Endothelial cell of umbilical vein (primary cell): ENCODE results near the gene ITGB2. TPM values are rescaled to one million over a fixed set of nuclear protein-coding genes. Genes with fewer than 3 reads are reported as not detected.

Source experiments
- BruUV-seq: library from RNA; stranded (reverse); fragments of 400-500 nt; replicated peaks from 2 replicates; lab custom pipeline; 2021; lab: Mats Ljungman, UMichigan
- CTCF ChIA-PET: fragments of 300-600, 350-600 bp; sonication (Branson Sonifier 250); formaldehyde crosslinking; loops from one replicate; lab custom pipeline; 2021; ENCODE audit warnings: antibody characterized with exemption, inconsistent platforms; lab: Charles Lee
- POLR2A ChIA-PET: fragments of 300-600, 350-600 bp; sonication (Branson Sonifier 250); formaldehyde crosslinking; loops from one replicate; lab custom pipeline; 2021; ENCODE audit warnings: antibody characterized with exemption, inconsistent platforms; lab: Charles Lee
- DNase-seq: peaks from one replicate; pipeline ENCODE4 v3.0.0-alpha.2; 2011; ENCODE audit warnings: low read depth, low spot score
- FAIRE-seq: peaks from 2 replicates; lab custom pipeline; 2011; peaks lifted over from hg19 to GRCh38; lab: Jason Lieb, UNC
- H2AFZ ChIP-seq: 2 replicates; pipeline ENCODE4 v1.6.0; 2012; ENCODE audit warnings: low read depth, low read length, control low read depth, inconsistent platforms
- H3K27ac ChIP-seq: 2 replicates; pipeline ENCODE4 v1.5.1; 2011; ENCODE audit warnings: low read depth, mild to moderate bottlenecking, control low read depth, low read length, moderate library complexity; ENCODE audit not compliant: insufficient read depth
- H3K27me3 ChIP-seq, 2 experiments: 2 replicates each; pipeline versions ENCODE4 v1.6.0 to v1.6.1; 2011; ENCODE audit warnings: low read length in 2 of 2, mixed read lengths in 1 of 2; ENCODE audit not compliant: control insufficient read depth in 2 of 2, insufficient read depth in 2 of 2
- H3K36me3 ChIP-seq, 2 experiments: 2 replicates in 1 of 2; 3 replicates in 1 of 2; pipeline ENCODE4 v1.5.1; 2011; ENCODE audit warnings: low read length in 2 of 2, mild to moderate bottlenecking in 1 of 2, moderate library complexity in 1 of 2; ENCODE audit not compliant: control insufficient read depth in 2 of 2, insufficient read depth in 2 of 2; ENCODE audit errors: extremely low read depth in 1 of 2
- H3K4me1 ChIP-seq: 3 replicates; pipeline ENCODE4 v1.5.1; 2011; ENCODE audit warnings: mild to moderate bottlenecking, low read length; ENCODE audit not compliant: control insufficient read depth, insufficient read depth; ENCODE audit errors: extremely low read depth
- H3K4me2 ChIP-seq: 2 replicates; pipeline ENCODE4 v1.6.1; 2011; ENCODE audit warnings: low read length, control low read depth, mixed read lengths; ENCODE audit not compliant: insufficient read depth
- H3K4me3 ChIP-seq, 3 experiments: fragments of 200-600 bp in 1 of 3; sonication (generic), shearing (Covaris generic) in 1 of 3; replicated peaks in 1 of 3; 2 replicates each; pipeline ENCODE4 v1.5.1; 2011 to 2016; ENCODE audit warnings: control low read depth in 3 of 3, low read length in 3 of 3, mild to moderate bottlenecking in 2 of 3, inconsistent platforms in 1 of 3, low read depth in 1 of 3, moderate library complexity in 1 of 3; ENCODE audit not compliant: insufficient read depth in 1 of 3
- H3K79me2 ChIP-seq: 2 replicates; pipeline ENCODE4 v1.6.0; 2012; ENCODE audit warnings: low read length, inconsistent platforms; ENCODE audit not compliant: control insufficient read depth, insufficient read depth
- H3K9ac ChIP-seq: replicated peaks from 2 replicates; pipeline ENCODE3; 2011; ENCODE audit warnings: low read length, control low read depth; ENCODE audit not compliant: insufficient read depth; ENCODE audit errors: extremely low read depth
- H3K9me1 ChIP-seq: replicated peaks from 3 replicates; pipeline ENCODE4 v1.6.0; 2011; ENCODE audit warnings: mild to moderate bottlenecking, low read length; ENCODE audit not compliant: control insufficient read depth, insufficient read depth; ENCODE audit errors: extremely low read depth
- H3K9me3 ChIP-seq: replicated peaks from 2 replicates; pipeline ENCODE4 v1.5.1; 2012; ENCODE audit warnings: low read length, inconsistent platforms; ENCODE audit not compliant: control insufficient read depth, insufficient read depth
- H4K20me1 ChIP-seq: replicated peaks from 2 replicates; pipeline ENCODE3; 2011; ENCODE audit warnings: mild to moderate bottlenecking, low read length; ENCODE audit not compliant: control insufficient read depth, insufficient read depth; ENCODE audit errors: extremely low read depth
- EZH2 ChIP-seq: IDR thresholded peaks from 2 replicates; pipeline ENCODE4 v1.6.1; 2012; ENCODE audit warnings: borderline replicate concordance, low read depth, mild to moderate bottlenecking, moderate library complexity, low read length, inconsistent platforms; ENCODE audit not compliant: severe bottlenecking
- FOS ChIP-seq: IDR thresholded peaks from 2 replicates; pipeline ENCODE4 v1.6.1; 2011; ENCODE audit warnings: mild to moderate bottlenecking, low read length, moderate library complexity, borderline replicate concordance; ENCODE audit not compliant: insufficient read depth
- GATA2 ChIP-seq: IDR thresholded peaks from 2 replicates; pipeline ENCODE4 v1.7.0; 2011; ENCODE audit warnings: low read depth, mild to moderate bottlenecking, moderate library complexity, mixed read lengths, low read length; ENCODE audit not compliant: insufficient read length, insufficient read depth
- JUN ChIP-seq: IDR thresholded peaks from 2 replicates; pipeline ENCODE4 v1.6.1; 2011; ENCODE audit warnings: borderline replicate concordance, low read depth; ENCODE audit not compliant: insufficient read length, insufficient read depth
- MYC ChIP-seq: IDR thresholded peaks from one replicate; pipeline ENCODE4 v1.6.1; 2011; ENCODE audit warnings: mild to moderate bottlenecking, low read depth, low read length
- POLR2A ChIP-seq: IDR thresholded peaks from 2 replicates; pipeline ENCODE4 v1.6.1; 2012; ENCODE audit warnings: low read depth, mild to moderate bottlenecking, control low read depth, low read length
- POLR2AphosphoS5 ChIP-seq: IDR thresholded peaks from 2 replicates; pipeline ENCODE4 v1.6.1; 2012; ENCODE audit warnings: low read depth, mild to moderate bottlenecking, control low read depth, low read length, moderate library complexity; ENCODE audit not compliant: insufficient read depth
- dilution Hi-C: fragments of 300-500 bp; cut with MboI; formaldehyde crosslinking; loops from one replicate; pipeline ENCODE4 v1.15.0; 2019; ENCODE audit warnings: low sequenced_read_pairs; ENCODE audit not compliant: extremely low pct_ligation_motif_present
- intact Hi-C: fragments of 100-400 bp; cut with micrococcal nuclease; formaldehyde crosslinking; loops from one replicate; pipeline ENCODE4 v1.10.0; 2022
- polyA plus RNA-seq, 4 experiments: library from polyadenylated mRNA; depleted of rRNA in 3 of 4; stranded (reverse) in 3 of 4; unstranded in 1 of 4; fragments of >200 nt; gene quantifications; 2 replicates each; pipeline versions ENCODE4 v1.2.1 to v1.2.3, GENCODE V29; 2011 to 2012; ENCODE audit warnings: missing spikeins in 1 of 4
- total RNA-seq: library from RNA; stranded (reverse); gene quantifications from 2 replicates; pipeline ENCODE4 v1.2.3, GENCODE V29; 2021
- TF ChIP-seq, protein P1 (sequence below): IDR thresholded peaks from 2 replicates; pipeline ENCODE4 v1.6.1; 2011; ENCODE audit not compliant: insufficient read depth, insufficient read length
- TF ChIP-seq, protein P2 (sequence below), 2 donors: IDR thresholded peaks; 1 replicate in 1 of 2; 2 replicates in 1 of 2; pipeline ENCODE4 v1.5.1; 2011; ENCODE audit warnings: low read length in 2 of 2, mild to moderate bottlenecking in 2 of 2, moderate library complexity in 2 of 2, control low read depth in 1 of 2, inconsistent platforms in 1 of 2, low read depth in 1 of 2; ENCODE audit not compliant: insufficient read depth in 1 of 2; ENCODE audit errors: extremely low read depth in 1 of 2

ITGB2 gene
- total and polyA plus RNA-seq, 2 donors (not counting 3 experiments of a cell fraction or from before 2014, with no cell fraction given) = 0.39 to 0.91 TPM

DNA sequence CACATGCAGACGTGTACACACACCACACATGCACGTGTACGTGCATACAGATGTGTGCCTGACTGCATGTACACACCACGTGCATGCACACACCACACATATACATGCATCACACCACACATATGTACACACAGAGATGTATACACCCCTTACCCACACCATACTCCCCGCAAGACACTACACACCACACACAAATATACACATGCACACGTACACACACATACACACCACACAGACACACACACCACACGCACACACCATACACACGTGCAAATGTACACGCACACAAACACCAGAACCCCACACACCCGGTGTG, 9.7 kb downstream of the ITGB2 start:
- Histone ChIP-seq H3K9me1 (no peaks in the 10 kb centered on the region), H3K36me3 (no peaks in the 10 kb centered on the region), H3K4me3 (no peak overlapping the region), H3K79me2 (no peaks in the 10 kb centered on the region), H3K27ac (no peak overlapping the region), H3K4me1 (peaks cover 25% of the 10 kb centered on the region), H3K27me3 (no peaks in the 10 kb centered on the region), H2AFZ (peak overlapping the region; percentile 16), H3K9ac (no peak overlapping the region), H3K9me3 (no peaks in the 10 kb centered on the region), H4K20me1 (no peaks in the 10 kb centered on the region), H3K4me2 (no peak overlapping the region)
- dilution Hi-C loops (no loop called here), intact Hi-C loops (loop anchor here (1.0 to 2.0 kb wide), 7 partner anchors 18 to 156 kb away; partner anchors contain the start of genes SUMO3 and UBE2G2)
- FAIRE-seq (no peak), DNase-seq (no peak)
- CTCF ChIA-PET = interaction anchor here (0.8 to 4.9 kb wide), 14 partner anchors 9 to 140 kb away, joined by 3 to 37 read pairs (median 4); partner anchors contain the start of gene UBE2G2
- POLR2A ChIA-PET = no interaction called here
- TF ChIP-seq MYC (no peak), EZH2 (no peak), POLR2AphosphoS5 (no peak), FOS (no peak), GATA2 (no peak), POLR2A (no peak), JUN (no peak)
- TF ChIP-seq, protein P1, sequence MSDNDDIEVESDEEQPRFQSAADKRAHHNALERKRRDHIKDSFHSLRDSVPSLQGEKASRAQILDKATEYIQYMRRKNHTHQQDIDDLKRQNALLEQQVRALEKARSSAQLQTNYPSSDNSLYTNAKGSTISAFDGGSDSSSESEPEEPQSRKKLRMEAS = no peak
- TF ChIP-seq, protein P2, sequence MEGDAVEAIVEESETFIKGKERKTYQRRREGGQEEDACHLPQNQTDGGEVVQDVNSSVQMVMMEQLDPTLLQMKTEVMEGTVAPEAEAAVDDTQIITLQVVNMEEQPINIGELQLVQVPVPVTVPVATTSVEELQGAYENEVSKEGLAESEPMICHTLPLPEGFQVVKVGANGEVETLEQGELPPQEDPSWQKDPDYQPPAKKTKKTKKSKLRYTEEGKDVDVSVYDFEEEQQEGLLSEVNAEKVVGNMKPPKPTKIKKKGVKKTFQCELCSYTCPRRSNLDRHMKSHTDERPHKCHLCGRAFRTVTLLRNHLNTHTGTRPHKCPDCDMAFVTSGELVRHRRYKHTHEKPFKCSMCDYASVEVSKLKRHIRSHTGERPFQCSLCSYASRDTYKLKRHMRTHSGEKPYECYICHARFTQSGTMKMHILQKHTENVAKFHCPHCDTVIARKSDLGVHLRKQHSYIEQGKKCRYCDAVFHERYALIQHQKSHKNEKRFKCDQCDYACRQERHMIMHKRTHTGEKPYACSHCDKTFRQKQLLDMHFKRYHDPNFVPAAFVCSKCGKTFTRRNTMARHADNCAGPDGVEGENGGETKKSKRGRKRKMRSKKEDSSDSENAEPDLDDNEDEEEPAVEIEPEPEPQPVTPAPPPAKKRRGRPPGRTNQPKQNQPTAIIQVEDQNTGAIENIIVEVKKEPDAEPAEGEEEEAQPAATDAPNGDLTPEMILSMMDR (IDR thresholded peaks at IDR 0.05; ENCODE audit: extremely low read depth in 1 of 2, insufficient read depth in 1 of 2, low read depth in 1 of 2, low read length in 2 of 2) = no peak
- BruUV-seq = no TSS peak
